HEK293 (cell line): ENCODE measurements around the gene MMP23B.

Source experiments
- CTCF ChIP-seq: fragments of 450-650 bp; formaldehyde crosslinking; IDR thresholded peaks from 2 replicates; pipeline ENCODE4 v1.5.1; 2016; ENCODE audit warnings: missing biosample characterization, missing genetic modification characterization
- EGR2 ChIP-seq: fragments of 450-650 bp; formaldehyde crosslinking; IDR thresholded peaks from 2 replicates; pipeline ENCODE4 v1.5.1; 2016; ENCODE audit warnings: low read depth, missing biosample characterization, missing genetic modification characterization
- HOXD13 ChIP-seq: sonication (generic); formaldehyde crosslinking; IDR thresholded peaks from 2 replicates; pipeline ENCODE4 v1.8.0; 2022; ENCODE audit warnings: missing genetic modification reagents, borderline replicate concordance
- TCF7L2 ChIP-seq: IDR thresholded peaks from 2 replicates; pipeline ENCODE4 v1.6.1; 2011; ENCODE audit warnings: low read depth, mild to moderate bottlenecking, inconsistent platforms, low read length, moderate library complexity, borderline replicate concordance
- ZNF223 ChIP-seq: fragments of 450-650 bp; formaldehyde crosslinking; IDR thresholded peaks from 2 replicates; pipeline ENCODE4 v1.5.1; 2016; ENCODE audit warnings: missing biosample characterization, missing genetic modification characterization
- ZNF302 ChIP-seq: fragments of 450-650 bp; formaldehyde crosslinking; IDR thresholded peaks from 2 replicates; pipeline ENCODE4 v1.5.1; 2016; ENCODE audit warnings: missing biosample characterization, missing genetic modification characterization, low read depth
- ZNF548 ChIP-seq: fragments of 450-650 bp; formaldehyde crosslinking; IDR thresholded peaks from 2 replicates; pipeline ENCODE4 v1.5.1; 2016; ENCODE audit warnings: missing biosample characterization, missing genetic modification characterization
- ZNF624 ChIP-seq: fragments of 450-650 bp; formaldehyde crosslinking; IDR thresholded peaks from 2 replicates; pipeline ENCODE4 v1.5.1; 2017; ENCODE audit warnings: missing biosample characterization, missing genetic modification characterization
- ZNF776 ChIP-seq: fragments of 450-650 bp; formaldehyde crosslinking; IDR thresholded peaks from 2 replicates; pipeline ENCODE4 v1.5.0; 2017; ENCODE audit warnings: missing biosample characterization, missing genetic modification characterization, borderline replicate concordance
- ZSCAN18 ChIP-seq: fragments of 450-650 bp; formaldehyde crosslinking; IDR thresholded peaks from 2 replicates; pipeline ENCODE4 v1.5.1; 2016; ENCODE audit warnings: missing biosample characterization, missing genetic modification characterization
- ZSCAN5A ChIP-seq: fragments of 450-650 bp; formaldehyde crosslinking; IDR thresholded peaks from 2 replicates; pipeline ENCODE4 v1.5.1; 2016; ENCODE audit warnings: missing biosample characterization, missing genetic modification characterization

GRCh38 chr1:1625824-1626206 is 6.2 kb upstream of the MMP23B start:
- TF ChIP-seq CTCF (tag by site-specific recombination): no peak
- TF ChIP-seq TCF7L2: no peak
- no peak for TF ChIP-seq ZNF302 (tag by site-specific recombination)
- peak; percentile 87 for TF ChIP-seq EGR2 (tag by site-specific recombination)
- TF ChIP-seq ZSCAN18: no peak
- no peak for TF ChIP-seq ZNF223 (tag by site-specific recombination)
- no peak for TF ChIP-seq ZSCAN5A (tag by site-specific recombination)
- TF ChIP-seq ZNF624 (tag by site-specific recombination): no peak
- TF ChIP-seq HOXD13 (CRISPR knock-in tag): no peak
- TF ChIP-seq ZNF776: no peak
- TF ChIP-seq ZNF548 (tag by site-specific recombination): no peak
